Lung (tissue), 12 donors: ENCODE results near the gene VSIG4. TPM values are rescaled to one million over a fixed set of nuclear protein-coding genes. Genes with fewer than 3 reads are reported as not detected.

Experiments
- ATAC-seq: fragments of 200-7000 bp; cut with Tn5 transposase; one replicate; pipeline ENCODE4 v1.9.1; 2020; ENCODE audit warnings: moderate number of reproducible peaks; ENCODE audit not compliant: insufficient read depth, low FRiP score
- DNase-seq, 3 donors: peaks; one replicate each; pipeline ENCODE4 v3.0.0-alpha.2; 2013 to 2017
- H3K27ac ChIP-seq, 2 donors: one replicate each; pipeline ENCODE4 v1.5.1; 2013; ENCODE audit warnings: mild to moderate bottlenecking in 2 of 2, moderate library complexity in 2 of 2, control low read depth in 1 of 2, inconsistent platforms in 1 of 2, low read depth in 1 of 2, low read length in 1 of 2
- H3K27me3 ChIP-seq, 3 donors: one replicate each; pipeline ENCODE4 v1.5.1; 2013; ENCODE audit warnings: low read length in 2 of 3; ENCODE audit not compliant: control insufficient read depth in 3 of 3, insufficient read depth in 3 of 3
- H3K36me3 ChIP-seq, 4 donors: one replicate each; pipeline ENCODE4 v1.5.1; 2013; ENCODE audit warnings: low read length in 4 of 4, mild to moderate bottlenecking in 1 of 4, moderate library complexity in 1 of 4; ENCODE audit not compliant: control insufficient read depth in 4 of 4, insufficient read depth in 4 of 4
- H3K4me1 ChIP-seq, 5 donors: one replicate each; pipeline ENCODE4 v1.5.1; 2013; ENCODE audit warnings: low read length in 5 of 5, mild to moderate bottlenecking in 2 of 5, moderate library complexity in 1 of 5; ENCODE audit not compliant: control insufficient read depth in 5 of 5, insufficient read depth in 5 of 5
- H3K4me3 ChIP-seq: one replicate; pipeline ENCODE4 v1.5.1; 2013; ENCODE audit warnings: mild to moderate bottlenecking, control low read depth, moderate library complexity
- H3K9ac ChIP-seq, 2 donors: one replicate each; pipeline ENCODE4 v1.5.1; 2013; ENCODE audit warnings: low read length in 2 of 2, control low read depth in 1 of 2; ENCODE audit not compliant: insufficient read depth in 1 of 2
- H3K9me3 ChIP-seq, 4 donors: one replicate each; pipeline ENCODE4 v1.5.1; 2013; ENCODE audit warnings: low read length in 3 of 4, mild to moderate bottlenecking in 1 of 4, moderate library complexity in 1 of 4; ENCODE audit not compliant: control insufficient read depth in 4 of 4, insufficient read depth in 3 of 4
- WGBS, 2 donors: extraction: QIAGEN DNeasy Blood & Tissue Kit; methylation state at CpG; one replicate each; pipeline ENCODE4 v1.1.7; 2013; 5-methylcytosine and 5-hydroxymethylcytosine counted together
- polyA plus RNA-seq, 2 donors: library from polyadenylated mRNA; stranded (reverse); fragments of 200-250 nt; gene quantifications; one replicate each; pipeline ENCODE4 v1.2.1, GENCODE V29; 2013
- total RNA-seq, 2 donors: library from RNA; depleted of rRNA in 1 of 2; stranded (reverse); fragments of >200 nt in 1 of 2; gene quantifications; one replicate each; pipeline ENCODE4 v1.2.1, GENCODE V29; 2014 to 2021
- TF ChIP-seq, protein P1 (sequence below): IDR thresholded peaks from 2 replicates; pipeline ENCODE4 v1.5.1; 2012; ENCODE audit warnings: mild to moderate bottlenecking; ENCODE audit errors: control extremely low read depth, extremely low read depth
- donor health status: control.
- donor health status: control.
- donor health status: Bipolar disorder and iron deficiency.
- donor health status: healthy.
- donor health status: DM: yes; HTN: yes; CAD: no.

The VSIG4 gene
- total and polyA plus RNA-seq, 4 donors, result 13.7 to 255 (median 154) TPM

DNA sequence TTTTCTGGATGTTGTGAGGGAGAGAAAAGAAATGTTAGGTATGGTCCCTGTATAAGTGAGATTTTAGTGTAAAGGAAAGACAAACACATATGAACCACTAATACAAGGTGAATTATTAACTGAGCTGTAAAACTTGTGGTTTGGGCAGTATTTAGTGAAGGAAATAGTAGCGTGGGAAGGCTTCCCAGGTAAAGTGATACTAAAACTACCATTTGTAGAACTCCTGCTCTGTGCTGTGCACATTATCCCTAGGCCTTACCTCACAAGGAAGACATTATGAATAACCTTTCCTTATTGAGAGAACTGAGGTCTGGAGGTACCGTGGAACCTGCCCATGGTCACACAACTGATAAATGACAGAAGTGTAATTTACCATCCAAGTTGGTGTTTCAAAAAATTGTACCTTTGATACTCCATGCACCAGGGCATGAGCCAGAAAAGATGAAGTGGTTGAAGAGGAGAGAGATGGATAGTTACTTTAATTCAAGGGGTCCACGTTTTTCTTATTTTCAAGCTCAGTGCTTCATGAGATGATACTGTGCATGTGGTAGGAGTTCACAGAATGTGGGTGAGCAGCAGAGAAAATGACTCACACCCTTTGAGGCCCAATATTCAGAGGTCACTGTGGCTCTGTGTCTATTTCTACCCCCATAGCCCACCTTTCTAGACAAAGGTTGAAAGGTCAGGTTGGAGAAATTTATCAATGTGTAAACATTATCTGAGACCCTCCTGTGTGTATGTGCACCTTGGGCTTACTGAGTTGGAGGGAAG lies 2.6 kb upstream of the VSIG4 start:
- no peak overlapping the region for H3K27ac ChIP-seq
- no peaks in the 10 kb centered on the region for H3K36me3 ChIP-seq
- H3K9ac ChIP-seq, result no peak overlapping the region
- no peak overlapping the region for H3K4me3 ChIP-seq
- ATAC-seq (no peak), DNase-seq (peak in 1 of 3 donors; percentile 17)
- no peaks in the 10 kb centered on the region for H3K9me3 ChIP-seq
- H3K27me3 ChIP-seq, result peaks cover 0 to 4% (median 0%) of the 10 kb centered on the region in 3 donors
- WGBS, 2 donors, result 56 to 88% methylated on average over 3 of the region's 3 CpGs
- no peaks in the 10 kb centered on the region for H3K4me1 ChIP-seq
- TF ChIP-seq, protein P1, sequence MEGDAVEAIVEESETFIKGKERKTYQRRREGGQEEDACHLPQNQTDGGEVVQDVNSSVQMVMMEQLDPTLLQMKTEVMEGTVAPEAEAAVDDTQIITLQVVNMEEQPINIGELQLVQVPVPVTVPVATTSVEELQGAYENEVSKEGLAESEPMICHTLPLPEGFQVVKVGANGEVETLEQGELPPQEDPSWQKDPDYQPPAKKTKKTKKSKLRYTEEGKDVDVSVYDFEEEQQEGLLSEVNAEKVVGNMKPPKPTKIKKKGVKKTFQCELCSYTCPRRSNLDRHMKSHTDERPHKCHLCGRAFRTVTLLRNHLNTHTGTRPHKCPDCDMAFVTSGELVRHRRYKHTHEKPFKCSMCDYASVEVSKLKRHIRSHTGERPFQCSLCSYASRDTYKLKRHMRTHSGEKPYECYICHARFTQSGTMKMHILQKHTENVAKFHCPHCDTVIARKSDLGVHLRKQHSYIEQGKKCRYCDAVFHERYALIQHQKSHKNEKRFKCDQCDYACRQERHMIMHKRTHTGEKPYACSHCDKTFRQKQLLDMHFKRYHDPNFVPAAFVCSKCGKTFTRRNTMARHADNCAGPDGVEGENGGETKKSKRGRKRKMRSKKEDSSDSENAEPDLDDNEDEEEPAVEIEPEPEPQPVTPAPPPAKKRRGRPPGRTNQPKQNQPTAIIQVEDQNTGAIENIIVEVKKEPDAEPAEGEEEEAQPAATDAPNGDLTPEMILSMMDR, result no peak

DNA sequence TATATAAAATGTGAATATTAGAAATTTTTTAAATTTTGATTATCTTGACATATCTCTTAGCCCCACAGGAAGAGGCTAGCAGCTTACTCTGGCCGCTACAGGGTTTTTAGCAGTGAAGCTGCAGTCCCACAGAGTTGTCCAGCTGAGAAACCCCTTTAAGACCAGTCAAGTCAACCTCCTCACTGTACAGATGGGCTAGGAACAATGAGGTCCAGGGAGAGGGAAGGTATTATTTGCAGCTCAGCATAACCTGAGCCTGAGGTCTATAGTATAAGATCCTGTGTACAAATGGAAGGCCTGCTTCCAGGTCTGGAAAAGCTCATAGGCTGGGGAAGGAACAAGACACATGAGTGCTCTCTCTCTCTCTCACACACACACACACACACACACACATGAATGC lies 1.8 kb downstream of the VSIG4 start:
- H3K4me3 ChIP-seq, result no peak overlapping the region
- ATAC-seq (no peak), DNase-seq (no peak)
- H3K4me1 ChIP-seq, result no peaks in the 10 kb centered on the region
- TF ChIP-seq, protein P1, result no peak
- no peaks in the 10 kb centered on the region for H3K9me3 ChIP-seq
- no peaks in the 10 kb centered on the region for H3K27me3 ChIP-seq
- H3K36me3 ChIP-seq, result no peaks in the 10 kb centered on the region
- no peak overlapping the region for H3K9ac ChIP-seq
- H3K27ac ChIP-seq, result no peak overlapping the region
- WGBS, 2 donors, result 75 to 100% methylated on average over 1 of the region's 1 CpG

- H3K9me3 ChIP-seq, result no peaks in the 10 kb centered on the region
- H3K27ac ChIP-seq, result no peak overlapping the region
- H3K4me1 ChIP-seq, result no peaks in the 10 kb centered on the region
- no peaks in the 10 kb centered on the region for H3K36me3 ChIP-seq
- H3K4me3 ChIP-seq, result no peak overlapping the region
- TF ChIP-seq, protein P1, result no peak
- no peak for ATAC-seq
- H3K9ac ChIP-seq, result no peak overlapping the region
- H3K27me3 ChIP-seq, result no peaks in the 10 kb centered on the region
- 98 to 100% methylated on average over 1 of the region's 1 CpG for WGBS, 2 donors
- DNase-seq, result no peak
Measured at GRCh38 chrX:66036231-66036630, 3.6 kb downstream of the VSIG4 start.

DNA sequence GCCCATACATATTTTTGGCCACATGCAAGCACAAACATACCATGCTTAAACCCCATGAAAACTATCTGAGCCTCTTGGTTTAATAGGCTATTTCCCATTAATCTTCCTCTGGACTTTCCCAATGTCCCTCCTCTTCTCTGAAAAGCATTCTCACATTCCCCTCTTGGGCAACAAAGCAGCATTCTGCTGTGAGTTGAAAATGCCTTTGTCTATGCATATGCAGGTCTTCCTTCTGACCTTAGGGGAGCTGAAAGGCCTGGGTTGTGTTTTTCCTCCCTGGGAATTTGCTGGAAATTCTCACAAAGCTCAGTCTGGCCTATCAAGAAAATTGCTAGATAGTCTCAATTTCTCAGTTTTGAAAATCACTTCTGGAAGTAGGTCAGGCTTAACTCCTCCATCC lies 4.2 kb downstream of the VSIG4 start:
- TF ChIP-seq, protein P1, result no peak
- no peak for DNase-seq

More for the DNA sequence above, 4.2 kb downstream of the VSIG4 start:
- no peaks in the 10 kb centered on the region for H3K36me3 ChIP-seq
- peaks cover 0 to 2% (median 0%) of the 10 kb centered on the region in 3 donors for H3K27me3 ChIP-seq
- no peak overlapping the region for H3K9ac ChIP-seq
- no peak for ATAC-seq
- no peak overlapping the region for H3K27ac ChIP-seq
- H3K4me1 ChIP-seq, result no peaks in the 10 kb centered on the region
- H3K9me3 ChIP-seq, result no peaks in the 10 kb centered on the region
- H3K4me3 ChIP-seq, result no peak overlapping the region
